ENCODE measurements around the gene FXN. TPM values are rescaled to one million over a fixed set of nuclear protein-coding genes. Genes with fewer than 3 reads are reported as not detected.
"Not testable (repeated sequence)": the region's sequence is repeated elsewhere in the genome, so short reads cannot be mapped to it uniquely, and the experiment has no call there.

FXN gene
- total RNA-seq, 1 experiment from 2014 or later = 17.8 TPM

- DNase-seq (ENCODE audit: low read depth, low spot score) (no peak), ATAC-seq (no peak)
- H3K36me3 ChIP-seq (ENCODE audit: control insufficient read depth, insufficient read depth, low read length) = no peaks in the 10 kb centered on the region
- in situ Hi-C loops (cut with HindIII; ENCODE audit: low pct_unique_long_range_greater_than_20kb, low sequenced_read_pairs) (no loop called here), intact Hi-C loops (cut with micrococcal nuclease; ENCODE audit: unreplicated experiment) (no loop called here)
- no TSS peak for BruUV-seq (replicated peaks)
- CTCF ChIA-PET = no interaction called here
- no peaks in the 10 kb centered on the region for H3K27me3 ChIP-seq (ENCODE audit: control insufficient read depth, insufficient read depth, low read length)
- TF ChIP-seq TCF7L2 (IDR thresholded peaks at IDR 0.05; ENCODE audit: low read depth, low read length) (no peak), POLR2AphosphoS5 (IDR thresholded peaks at IDR 0.05; ENCODE audit: low read depth, low read length) (no peak), SIN3A (IDR thresholded peaks at IDR 0.05; ENCODE audit: borderline replicate concordance, insufficient read depth, low read depth, low read length) (no peak)
- TF ChIP-seq, protein P1, sequence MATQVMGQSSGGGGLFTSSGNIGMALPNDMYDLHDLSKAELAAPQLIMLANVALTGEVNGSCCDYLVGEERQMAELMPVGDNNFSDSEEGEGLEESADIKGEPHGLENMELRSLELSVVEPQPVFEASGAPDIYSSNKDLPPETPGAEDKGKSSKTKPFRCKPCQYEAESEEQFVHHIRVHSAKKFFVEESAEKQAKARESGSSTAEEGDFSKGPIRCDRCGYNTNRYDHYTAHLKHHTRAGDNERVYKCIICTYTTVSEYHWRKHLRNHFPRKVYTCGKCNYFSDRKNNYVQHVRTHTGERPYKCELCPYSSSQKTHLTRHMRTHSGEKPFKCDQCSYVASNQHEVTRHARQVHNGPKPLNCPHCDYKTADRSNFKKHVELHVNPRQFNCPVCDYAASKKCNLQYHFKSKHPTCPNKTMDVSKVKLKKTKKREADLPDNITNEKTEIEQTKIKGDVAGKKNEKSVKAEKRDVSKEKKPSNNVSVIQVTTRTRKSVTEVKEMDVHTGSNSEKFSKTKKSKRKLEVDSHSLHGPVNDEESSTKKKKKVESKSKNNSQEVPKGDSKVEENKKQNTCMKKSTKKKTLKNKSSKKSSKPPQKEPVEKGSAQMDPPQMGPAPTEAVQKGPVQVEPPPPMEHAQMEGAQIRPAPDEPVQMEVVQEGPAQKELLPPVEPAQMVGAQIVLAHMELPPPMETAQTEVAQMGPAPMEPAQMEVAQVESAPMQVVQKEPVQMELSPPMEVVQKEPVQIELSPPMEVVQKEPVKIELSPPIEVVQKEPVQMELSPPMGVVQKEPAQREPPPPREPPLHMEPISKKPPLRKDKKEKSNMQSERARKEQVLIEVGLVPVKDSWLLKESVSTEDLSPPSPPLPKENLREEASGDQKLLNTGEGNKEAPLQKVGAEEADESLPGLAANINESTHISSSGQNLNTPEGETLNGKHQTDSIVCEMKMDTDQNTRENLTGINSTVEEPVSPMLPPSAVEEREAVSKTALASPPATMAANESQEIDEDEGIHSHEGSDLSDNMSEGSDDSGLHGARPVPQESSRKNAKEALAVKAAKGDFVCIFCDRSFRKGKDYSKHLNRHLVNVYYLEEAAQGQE (IDR thresholded peaks at IDR 0.05; ENCODE audit: insufficient read depth in 1 of 2, low read depth in 2 of 2, low read length in 1 of 2) = no peak
- TF ChIP-seq, protein P2, sequence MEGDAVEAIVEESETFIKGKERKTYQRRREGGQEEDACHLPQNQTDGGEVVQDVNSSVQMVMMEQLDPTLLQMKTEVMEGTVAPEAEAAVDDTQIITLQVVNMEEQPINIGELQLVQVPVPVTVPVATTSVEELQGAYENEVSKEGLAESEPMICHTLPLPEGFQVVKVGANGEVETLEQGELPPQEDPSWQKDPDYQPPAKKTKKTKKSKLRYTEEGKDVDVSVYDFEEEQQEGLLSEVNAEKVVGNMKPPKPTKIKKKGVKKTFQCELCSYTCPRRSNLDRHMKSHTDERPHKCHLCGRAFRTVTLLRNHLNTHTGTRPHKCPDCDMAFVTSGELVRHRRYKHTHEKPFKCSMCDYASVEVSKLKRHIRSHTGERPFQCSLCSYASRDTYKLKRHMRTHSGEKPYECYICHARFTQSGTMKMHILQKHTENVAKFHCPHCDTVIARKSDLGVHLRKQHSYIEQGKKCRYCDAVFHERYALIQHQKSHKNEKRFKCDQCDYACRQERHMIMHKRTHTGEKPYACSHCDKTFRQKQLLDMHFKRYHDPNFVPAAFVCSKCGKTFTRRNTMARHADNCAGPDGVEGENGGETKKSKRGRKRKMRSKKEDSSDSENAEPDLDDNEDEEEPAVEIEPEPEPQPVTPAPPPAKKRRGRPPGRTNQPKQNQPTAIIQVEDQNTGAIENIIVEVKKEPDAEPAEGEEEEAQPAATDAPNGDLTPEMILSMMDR (IDR thresholded peaks at IDR 0.05) = no peak
- no peak overlapping the region for H3K27ac ChIP-seq (ENCODE audit: low read length)
- H3K4me3 ChIP-seq (ENCODE audit: low read depth in 2 of 2, low read length in 2 of 2) = no peak overlapping the region
- no peaks in the 10 kb centered on the region for H3K9me3 ChIP-seq (ENCODE audit: control insufficient read depth, insufficient read depth, low read depth, low read length)
- H3K4me1 ChIP-seq (ENCODE audit: control insufficient read depth, insufficient read depth, low read length) = no peaks in the 10 kb centered on the region
- POLR2A ChIA-PET = interaction anchor here (0.6 kb wide), 1 partner anchor 136 kb away, joined by 7 read pairs; no protein-coding TSS in a partner anchor
These were observed 13.5 kb downstream of the FXN start for GRCh38 chr9:69049094-69049493.

DNA sequence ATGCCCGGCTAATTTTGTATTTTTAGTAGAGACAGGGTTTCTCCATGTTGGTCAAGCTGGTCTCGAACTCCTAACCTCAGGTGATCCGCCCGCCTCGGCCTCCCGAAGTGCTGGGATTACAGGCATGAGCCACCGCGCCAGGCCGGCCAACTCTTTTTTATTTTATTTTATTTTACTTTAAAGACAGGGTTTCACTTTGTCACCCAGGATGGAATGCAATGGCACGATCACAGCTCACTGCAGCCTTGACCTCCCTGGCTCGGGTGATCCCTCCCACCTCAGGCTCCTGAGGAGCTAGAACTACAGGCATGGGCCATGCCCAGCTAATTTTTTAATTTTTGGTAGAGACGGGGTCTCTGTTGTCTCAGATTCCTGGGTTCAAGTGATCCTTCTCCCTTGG lies 15.4 kb downstream of the FXN start:
- H3K9me3 ChIP-seq (ENCODE audit: control insufficient read depth, insufficient read depth, low read depth, low read length); H3K27me3 ChIP-seq (ENCODE audit: control insufficient read depth, insufficient read depth, low read length); POLR2A ChIA-PET; H3K4me3 ChIP-seq (ENCODE audit: low read depth in 2 of 2, low read length in 2 of 2); DNase-seq (ENCODE audit: low read depth, low spot score); ATAC-seq; H3K4me1 ChIP-seq (ENCODE audit: control insufficient read depth, insufficient read depth, low read length); H3K36me3 ChIP-seq (ENCODE audit: control insufficient read depth, insufficient read depth, low read length); H3K27ac ChIP-seq (ENCODE audit: low read length); BruUV-seq (replicated peaks); CTCF ChIA-PET; in situ Hi-C loops (cut with HindIII; ENCODE audit: low pct_unique_long_range_greater_than_20kb, low sequenced_read_pairs): not testable (repeated sequence)
- intact Hi-C loops (cut with micrococcal nuclease; ENCODE audit: unreplicated experiment) = loop anchor here (5.0 to 10.0 kb wide), 3 partner anchors 36 to 174 kb away; partner anchors contain the start of gene TJP2

DNA sequence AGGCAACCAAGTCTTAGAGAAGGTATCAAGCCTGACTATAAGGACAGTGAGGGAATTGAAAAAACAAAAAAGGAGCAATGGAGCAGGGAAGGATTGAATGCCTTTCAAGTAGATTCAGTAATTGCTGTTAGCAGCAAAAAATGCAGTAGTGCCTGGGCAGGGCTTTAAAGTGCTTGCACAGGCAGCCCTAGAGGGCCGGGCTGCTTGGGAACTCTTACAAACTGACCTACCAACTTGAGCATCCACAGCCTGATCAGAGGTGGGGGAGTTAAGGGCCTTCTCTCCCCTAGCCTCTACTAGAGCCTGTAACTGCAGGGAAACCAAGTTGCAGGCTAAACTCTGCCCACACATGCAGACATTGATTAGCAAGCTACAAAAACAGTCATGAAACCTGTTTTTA lies 19.4 kb downstream of the FXN start:
- CTCF ChIA-PET = no interaction called here
- no TSS peak for BruUV-seq (replicated peaks)
- intact Hi-C loops (cut with micrococcal nuclease; ENCODE audit: unreplicated experiment) (loop anchor here (1.0 to 10.0 kb wide), 4 partner anchors 32 to 170 kb away; partner anchors contain the start of gene TJP2), in situ Hi-C loops (cut with HindIII; ENCODE audit: low pct_unique_long_range_greater_than_20kb, low sequenced_read_pairs) (no loop called here)
- Histone ChIP-seq H3K4me3 (ENCODE audit: low read depth in 2 of 2, low read length in 2 of 2) (no peak overlapping the region), H3K4me1 (ENCODE audit: control insufficient read depth, insufficient read depth, low read length) (no peaks in the 10 kb centered on the region), H3K9me3 (ENCODE audit: control insufficient read depth, insufficient read depth, low read depth, low read length) (no peaks in the 10 kb centered on the region), H3K27ac (ENCODE audit: low read length) (no peak overlapping the region), H3K27me3 (ENCODE audit: control insufficient read depth, insufficient read depth, low read length) (no peaks in the 10 kb centered on the region), H3K36me3 (ENCODE audit: control insufficient read depth, insufficient read depth, low read length) (no peaks in the 10 kb centered on the region)
- ATAC-seq = no peak
- DNase-seq (ENCODE audit: low read depth, low spot score) = no peak
- POLR2A ChIA-PET = no interaction called here
- TF ChIP-seq, protein P1 (IDR thresholded peaks at IDR 0.05; ENCODE audit: insufficient read depth in 1 of 2, low read depth in 2 of 2, low read length in 1 of 2) = no peak
- TF ChIP-seq POLR2AphosphoS5 (IDR thresholded peaks at IDR 0.05; ENCODE audit: low read depth, low read length) (no peak), TCF7L2 (IDR thresholded peaks at IDR 0.05; ENCODE audit: low read depth, low read length) (no peak), SIN3A (IDR thresholded peaks at IDR 0.05; ENCODE audit: borderline replicate concordance, insufficient read depth, low read depth, low read length) (no peak)
- TF ChIP-seq, protein P2 (IDR thresholded peaks at IDR 0.05) = no peak

Measured in Panc1 (cell line).